ENCODE results near the gene NFATC1.

NFATC1 gene

GRCh38 chr18:79384834-79385233, 10.9 kb upstream of the NFATC1 start:
- H3K9ac ChIP-seq (ENCODE audit: low read depth, low read length) = no peak overlapping the region
- no peaks in the 10 kb centered on the region for H3K9me3 ChIP-seq (ENCODE audit: insufficient read depth, low read length, severe bottlenecking)
- TF ChIP-seq EZH2 (IDR thresholded peaks at IDR 0.05; ENCODE audit: borderline replicate concordance, low read depth, low read length, severe bottlenecking) (no peak), CTCF (IDR thresholded peaks at IDR 0.05; ENCODE audit: borderline replicate concordance, extremely low read depth, low read length, poor library complexity, severe bottlenecking) (no peak)
- DNase-seq (no peak), ATAC-seq (ENCODE audit: insufficient read depth, low read depth) (no peak)
- no peak overlapping the region for H3K4me2 ChIP-seq (ENCODE audit: insufficient read depth, low read length)
- H3K4me1 ChIP-seq (ENCODE audit: insufficient read depth, low read length) = peaks cover 8% of the 10 kb centered on the region
- H3K79me2 ChIP-seq (ENCODE audit: insufficient read depth, low read length) = no peaks in the 10 kb centered on the region
- H4K20me1 ChIP-seq (ENCODE audit: insufficient read depth, low read length) = 0 out of 2 replicates have a peak, but pooled peaks cover 3% of the 10 kb centered on the region
- no peaks in the 10 kb centered on the region for H3K27me3 ChIP-seq (ENCODE audit: insufficient read depth, low read length, poor library complexity)
- 0 out of 2 replicates have a peak, but pooled peaks cover 4% of the 10 kb centered on the region for H3K36me3 ChIP-seq (ENCODE audit: insufficient read depth, low read length)
- H3K27ac ChIP-seq (ENCODE audit: low read length) = no peak overlapping the region
- no peak overlapping the region for H2AFZ ChIP-seq (ENCODE audit: low read depth, low read length)
- no peak overlapping the region for H3K4me3 ChIP-seq (ENCODE audit: low read depth in 1 of 2, low read length in 2 of 2)

GRCh38 chr18:79385326-79385707, 10.4 kb upstream of the NFATC1 start:
- H3K36me3 ChIP-seq (ENCODE audit: insufficient read depth, low read length) = no peaks in the 10 kb centered on the region
- H2AFZ ChIP-seq (ENCODE audit: low read depth, low read length) = no peak overlapping the region
- TF ChIP-seq CTCF (IDR thresholded peaks at IDR 0.05; ENCODE audit: borderline replicate concordance, extremely low read depth, low read length, poor library complexity, severe bottlenecking) (no peak), EZH2 (IDR thresholded peaks at IDR 0.05; ENCODE audit: borderline replicate concordance, low read depth, low read length, severe bottlenecking) (no peak)
- no peak overlapping the region for H3K4me3 ChIP-seq (ENCODE audit: low read depth in 1 of 2, low read length in 2 of 2)
- H3K4me1 ChIP-seq (ENCODE audit: insufficient read depth, low read length) = peaks cover 8% of the 10 kb centered on the region
- no peak overlapping the region for H3K27ac ChIP-seq (ENCODE audit: low read length)
- H3K79me2 ChIP-seq (ENCODE audit: insufficient read depth, low read length) = no peaks in the 10 kb centered on the region
- no peak for DNase-seq
- H3K4me2 ChIP-seq (ENCODE audit: insufficient read depth, low read length) = no peak overlapping the region
- no peaks in the 10 kb centered on the region for H3K27me3 ChIP-seq (ENCODE audit: insufficient read depth, low read length, poor library complexity)
- no peak for ATAC-seq (ENCODE audit: insufficient read depth, low read depth)
- H3K9me3 ChIP-seq (ENCODE audit: insufficient read depth, low read length, severe bottlenecking) = no peaks in the 10 kb centered on the region
- no peak overlapping the region for H3K9ac ChIP-seq (ENCODE audit: low read depth, low read length)
- 0 out of 2 replicates have a peak, but pooled peaks cover 3% of the 10 kb centered on the region for H4K20me1 ChIP-seq (ENCODE audit: insufficient read depth, low read length)

- no peak for ATAC-seq (ENCODE audit: insufficient read depth, low read depth)
- Histone ChIP-seq H3K4me2 (ENCODE audit: insufficient read depth, low read length) (no peak overlapping the region), H3K4me3 (ENCODE audit: low read depth in 1 of 2, low read length in 2 of 2) (no peak overlapping the region), H3K4me1 (ENCODE audit: insufficient read depth, low read length) (peaks cover 8% of the 10 kb centered on the region), H2AFZ (ENCODE audit: low read depth, low read length) (no peak overlapping the region), H3K27ac (ENCODE audit: low read length) (no peak overlapping the region), H3K9ac (ENCODE audit: low read depth, low read length) (no peak overlapping the region), H3K9me3 (ENCODE audit: insufficient read depth, low read length, severe bottlenecking) (no peaks in the 10 kb centered on the region), H3K27me3 (ENCODE audit: insufficient read depth, low read length, poor library complexity) (no peaks in the 10 kb centered on the region), H3K36me3 (ENCODE audit: insufficient read depth, low read length) (no peaks in the 10 kb centered on the region), H4K20me1 (ENCODE audit: insufficient read depth, low read length) (0 out of 2 replicates have a peak, but pooled peaks cover 3% of the 10 kb centered on the region), H3K79me2 (ENCODE audit: insufficient read depth, low read length) (no peaks in the 10 kb centered on the region)
- no peak for DNase-seq
- no peak for TF ChIP-seq EZH2 (IDR thresholded peaks at IDR 0.05; ENCODE audit: borderline replicate concordance, low read depth, low read length, severe bottlenecking)
Observed at GRCh38 chr18:79385708-79386341, 9.9 kb upstream of the NFATC1 start.

- Histone ChIP-seq H3K27me3 (ENCODE audit: insufficient read depth, low read length, poor library complexity) (no peaks in the 10 kb centered on the region), H3K4me1 (ENCODE audit: insufficient read depth, low read length) (peaks cover 8% of the 10 kb centered on the region), H3K79me2 (ENCODE audit: insufficient read depth, low read length) (no peaks in the 10 kb centered on the region), H3K9ac (ENCODE audit: low read depth, low read length) (no peak overlapping the region), H3K4me2 (ENCODE audit: insufficient read depth, low read length) (no peak overlapping the region), H3K9me3 (ENCODE audit: insufficient read depth, low read length, severe bottlenecking) (no peaks in the 10 kb centered on the region), H2AFZ (ENCODE audit: low read depth, low read length) (no peak overlapping the region), H3K27ac (ENCODE audit: low read length) (no peak overlapping the region), H3K4me3 (ENCODE audit: low read depth in 1 of 2, low read length in 2 of 2) (no peak overlapping the region), H4K20me1 (ENCODE audit: insufficient read depth, low read length) (0 out of 2 replicates have a peak, but pooled peaks cover 3% of the 10 kb centered on the region), H3K36me3 (ENCODE audit: insufficient read depth, low read length) (no peaks in the 10 kb centered on the region)
- no peak for TF ChIP-seq CTCF (IDR thresholded peaks at IDR 0.05; ENCODE audit: borderline replicate concordance, extremely low read depth, low read length, poor library complexity, severe bottlenecking)
- TF ChIP-seq EZH2 (IDR thresholded peaks at IDR 0.05; ENCODE audit: borderline replicate concordance, low read depth, low read length, severe bottlenecking) = no peak
- ATAC-seq (ENCODE audit: insufficient read depth, low read depth) = no peak
- DNase-seq = no peak
Observed at GRCh38 chr18:79386547-79386946, 9.2 kb upstream of the NFATC1 start.

Measured in DND-41 (cell line).